ENCODE results near the gene NDUFC2. TPM values are rescaled to one million over a fixed set of nuclear protein-coding genes. Genes with fewer than 3 reads are reported as not detected.

Gene NDUFC2
- total and polyA plus RNA-seq, 2 of the 13 experiments (the other 11 are each of a cell fraction or from before 2014, with no cell fraction given) = 256 to 363 TPM

DNA sequence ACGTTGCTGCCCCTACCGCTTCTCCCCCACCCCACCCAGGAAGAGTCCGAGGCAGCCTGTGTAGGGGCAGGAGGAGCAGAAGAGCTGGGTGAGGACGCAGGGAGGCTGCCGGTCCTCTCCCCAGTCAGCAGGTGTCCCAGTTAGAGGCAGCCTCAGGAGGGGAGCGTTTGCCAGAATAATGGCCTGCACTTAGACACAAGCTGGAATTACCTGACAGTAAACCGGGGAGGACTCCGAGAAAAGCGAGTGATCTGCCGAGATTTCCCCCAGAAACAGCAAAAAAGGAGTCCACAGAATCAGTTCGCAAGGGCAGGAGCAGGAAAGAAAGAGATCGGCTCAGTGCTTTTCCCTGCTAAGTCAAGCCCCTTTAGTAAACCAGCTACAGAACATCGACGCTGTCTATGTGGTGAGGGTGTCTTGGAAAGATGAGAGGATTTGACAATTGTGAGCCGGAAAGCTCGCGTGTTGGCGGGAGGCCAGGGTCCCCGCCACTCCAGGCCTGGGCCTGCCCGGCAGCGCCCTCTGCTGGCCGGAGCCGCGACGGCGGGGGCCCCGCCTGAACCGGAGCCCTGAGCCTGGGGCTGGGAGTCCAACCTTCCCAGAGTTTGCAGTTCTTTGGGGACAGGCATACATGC lies 33.7 kb downstream of the NDUFC2 start (continued):
- TF ChIP-seq ZNF724P (CRISPR knock-in tag; IDR thresholded peaks at IDR 0.05; ENCODE audit: borderline replicate concordance) (peak; percentile 77; the same call in 1 of the 2 replicates), ZNF44 (CRISPR knock-in tag; IDR thresholded peaks at IDR 0.05) (peak; percentile 74; the same call in 1 of the 2 replicates), POLR2AphosphoS5 (IDR thresholded peaks at IDR 0.05; ENCODE audit: low read depth, low read length) (no peak), BCL6 (CRISPR knock-in tag; IDR thresholded peaks at IDR 0.05) (0 out of 2 replicates have a peak, but pooled peaks have one; percentile 31), TOE1 (CRISPR knock-in tag; IDR thresholded peaks at IDR 0.05) (0 out of 2 replicates have a peak, but pooled peaks have one; percentile 50), ARID2 (CRISPR knock-in tag; IDR thresholded peaks at IDR 0.05; ENCODE audit: borderline replicate concordance) (peak; percentile 88; the same call in 1 of the 2 replicates), FOXK2 (IDR thresholded peaks at IDR 0.05) (no peak), TSC22D2 (CRISPR knock-in tag; IDR thresholded peaks at IDR 0.05; ENCODE audit: borderline replicate concordance) (no peak), ZNF136 (CRISPR knock-in tag; IDR thresholded peaks at IDR 0.05; ENCODE audit: low read depth) (peak; percentile 25; the same call in 1 of the 2 replicates), ZNF263 (CRISPR knock-in tag; IDR thresholded peaks at IDR 0.05) (peak; percentile 76), ZNF12 (CRISPR knock-in tag; IDR thresholded peaks at IDR 0.05) (0 out of 2 replicates have a peak, but pooled peaks have one; percentile 60), EZH2 (conservative IDR thresholded peaks at IDR 0.05; ENCODE audit: low read depth, low read length) (no peak), NRL (CRISPR knock-in tag; IDR thresholded peaks at IDR 0.05; ENCODE audit: borderline replicate concordance) (peak; percentile 77; the same call in 1 of the 2 replicates), RBFOX2 (IDR thresholded peaks at IDR 0.05; ENCODE audit: low read depth, low read length) (0 out of 2 replicates have a peak, but pooled peaks have one; percentile 34), ZNF224 (CRISPR knock-in tag; IDR thresholded peaks at IDR 0.05) (no peak), PRMT3 (CRISPR knock-in tag; IDR thresholded peaks at IDR 0.05; ENCODE audit: borderline replicate concordance, low read depth) (no peak), ZSCAN9 (CRISPR knock-in tag; IDR thresholded peaks at IDR 0.05; ENCODE audit: borderline replicate concordance) (peak; percentile 29; the same call in 1 of the 2 replicates), HNRNPK (IDR thresholded peaks at IDR 0.05; ENCODE audit: low read depth, low read length, poor library complexity, severe bottlenecking) (no peak), MYNN (CRISPR knock-in tag; IDR thresholded peaks at IDR 0.05; ENCODE audit: low read depth) (0 out of 2 replicates have a peak, but pooled peaks have one; percentile 48), ZNF383 (CRISPR knock-in tag; IDR thresholded peaks at IDR 0.05; ENCODE audit: borderline replicate concordance) (peak; percentile 49; the same call in 1 of the 2 replicates)
- TF ChIP-seq, protein P1, sequence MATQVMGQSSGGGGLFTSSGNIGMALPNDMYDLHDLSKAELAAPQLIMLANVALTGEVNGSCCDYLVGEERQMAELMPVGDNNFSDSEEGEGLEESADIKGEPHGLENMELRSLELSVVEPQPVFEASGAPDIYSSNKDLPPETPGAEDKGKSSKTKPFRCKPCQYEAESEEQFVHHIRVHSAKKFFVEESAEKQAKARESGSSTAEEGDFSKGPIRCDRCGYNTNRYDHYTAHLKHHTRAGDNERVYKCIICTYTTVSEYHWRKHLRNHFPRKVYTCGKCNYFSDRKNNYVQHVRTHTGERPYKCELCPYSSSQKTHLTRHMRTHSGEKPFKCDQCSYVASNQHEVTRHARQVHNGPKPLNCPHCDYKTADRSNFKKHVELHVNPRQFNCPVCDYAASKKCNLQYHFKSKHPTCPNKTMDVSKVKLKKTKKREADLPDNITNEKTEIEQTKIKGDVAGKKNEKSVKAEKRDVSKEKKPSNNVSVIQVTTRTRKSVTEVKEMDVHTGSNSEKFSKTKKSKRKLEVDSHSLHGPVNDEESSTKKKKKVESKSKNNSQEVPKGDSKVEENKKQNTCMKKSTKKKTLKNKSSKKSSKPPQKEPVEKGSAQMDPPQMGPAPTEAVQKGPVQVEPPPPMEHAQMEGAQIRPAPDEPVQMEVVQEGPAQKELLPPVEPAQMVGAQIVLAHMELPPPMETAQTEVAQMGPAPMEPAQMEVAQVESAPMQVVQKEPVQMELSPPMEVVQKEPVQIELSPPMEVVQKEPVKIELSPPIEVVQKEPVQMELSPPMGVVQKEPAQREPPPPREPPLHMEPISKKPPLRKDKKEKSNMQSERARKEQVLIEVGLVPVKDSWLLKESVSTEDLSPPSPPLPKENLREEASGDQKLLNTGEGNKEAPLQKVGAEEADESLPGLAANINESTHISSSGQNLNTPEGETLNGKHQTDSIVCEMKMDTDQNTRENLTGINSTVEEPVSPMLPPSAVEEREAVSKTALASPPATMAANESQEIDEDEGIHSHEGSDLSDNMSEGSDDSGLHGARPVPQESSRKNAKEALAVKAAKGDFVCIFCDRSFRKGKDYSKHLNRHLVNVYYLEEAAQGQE (IDR thresholded peaks at IDR 0.05; ENCODE audit: borderline replicate concordance in 1 of 2, low read depth in 1 of 2, low read length in 2 of 2) = no peak
- TF ChIP-seq, protein P2, sequence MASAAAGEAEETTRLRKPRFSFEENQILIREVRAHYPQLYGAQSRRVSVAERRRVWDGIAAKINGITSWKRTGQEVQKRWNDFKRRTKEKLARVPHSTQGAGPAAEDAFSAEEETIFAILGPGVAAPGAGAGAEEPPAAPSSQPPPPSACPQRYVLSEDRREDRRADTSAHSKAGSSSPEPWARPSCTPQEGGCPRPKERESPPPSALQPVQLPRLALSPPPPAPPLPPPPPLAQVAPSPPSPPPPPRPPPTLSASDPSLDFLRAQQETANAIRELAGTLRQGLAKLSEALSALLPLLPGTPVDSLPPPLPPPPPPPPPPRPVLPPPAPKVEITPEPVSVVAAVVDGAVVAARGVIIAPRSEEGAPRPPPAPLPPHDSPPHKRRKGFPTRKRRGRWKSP (CRISPR knock-in tag; IDR thresholded peaks at IDR 0.05) = peak; percentile 83
- TF ChIP-seq, protein P3, sequence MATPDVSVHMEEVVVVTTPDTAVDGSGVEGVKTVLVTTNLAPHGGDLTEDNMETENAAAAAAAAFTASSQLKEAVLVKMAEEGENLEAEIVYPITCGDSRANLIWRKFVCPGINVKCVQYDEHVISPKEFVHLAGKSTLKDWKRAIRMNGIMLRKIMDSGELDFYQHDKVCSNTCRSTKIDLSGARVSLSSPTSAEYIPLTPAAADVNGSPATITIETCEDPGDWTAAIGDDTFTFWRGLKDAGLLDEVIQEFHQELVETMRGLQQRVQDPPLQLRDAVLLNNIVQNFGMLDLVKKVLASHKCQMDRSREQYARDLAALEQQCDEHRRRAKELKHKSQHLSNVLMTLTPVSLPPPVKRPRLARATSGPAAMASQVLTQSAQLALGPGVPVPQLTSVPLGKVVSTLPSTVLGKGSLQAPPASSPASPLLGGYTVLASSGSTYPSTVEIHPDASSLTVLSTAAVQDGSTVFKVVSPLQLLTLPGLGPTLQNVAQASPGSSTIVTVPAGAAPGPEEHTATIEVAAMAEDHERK (CRISPR knock-in tag; IDR thresholded peaks at IDR 0.05; ENCODE audit: low read depth) = no peak
